GM12874 (cell line): ENCODE data around the gene GNG7.

Source experiments
- TF ChIP-seq, protein P1 (sequence below): IDR thresholded peaks from 2 replicates; pipeline ENCODE4 v1.5.1; 2011; ENCODE audit warnings: low read depth, mild to moderate bottlenecking, control low read depth, low read length, moderate library complexity; ENCODE audit not compliant: insufficient read depth

GNG7 gene

GRCh38 chr19:2659856-2660432 lies 42.5 kb downstream of the GNG7 start:
- TF ChIP-seq, protein P1, sequence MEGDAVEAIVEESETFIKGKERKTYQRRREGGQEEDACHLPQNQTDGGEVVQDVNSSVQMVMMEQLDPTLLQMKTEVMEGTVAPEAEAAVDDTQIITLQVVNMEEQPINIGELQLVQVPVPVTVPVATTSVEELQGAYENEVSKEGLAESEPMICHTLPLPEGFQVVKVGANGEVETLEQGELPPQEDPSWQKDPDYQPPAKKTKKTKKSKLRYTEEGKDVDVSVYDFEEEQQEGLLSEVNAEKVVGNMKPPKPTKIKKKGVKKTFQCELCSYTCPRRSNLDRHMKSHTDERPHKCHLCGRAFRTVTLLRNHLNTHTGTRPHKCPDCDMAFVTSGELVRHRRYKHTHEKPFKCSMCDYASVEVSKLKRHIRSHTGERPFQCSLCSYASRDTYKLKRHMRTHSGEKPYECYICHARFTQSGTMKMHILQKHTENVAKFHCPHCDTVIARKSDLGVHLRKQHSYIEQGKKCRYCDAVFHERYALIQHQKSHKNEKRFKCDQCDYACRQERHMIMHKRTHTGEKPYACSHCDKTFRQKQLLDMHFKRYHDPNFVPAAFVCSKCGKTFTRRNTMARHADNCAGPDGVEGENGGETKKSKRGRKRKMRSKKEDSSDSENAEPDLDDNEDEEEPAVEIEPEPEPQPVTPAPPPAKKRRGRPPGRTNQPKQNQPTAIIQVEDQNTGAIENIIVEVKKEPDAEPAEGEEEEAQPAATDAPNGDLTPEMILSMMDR: no peak

GRCh38 chr19:2656533-2656932 lies 46.0 kb downstream of the GNG7 start:
- TF ChIP-seq, protein P1: no peak

- TF ChIP-seq, protein P1: no peak
These were observed 48.5 kb downstream of the GNG7 start for GRCh38 chr19:2653710-2654707.

GRCh38 chr19:2653218-2653617 lies 49.3 kb downstream of the GNG7 start:
- TF ChIP-seq, protein P1: no peak

DNA sequence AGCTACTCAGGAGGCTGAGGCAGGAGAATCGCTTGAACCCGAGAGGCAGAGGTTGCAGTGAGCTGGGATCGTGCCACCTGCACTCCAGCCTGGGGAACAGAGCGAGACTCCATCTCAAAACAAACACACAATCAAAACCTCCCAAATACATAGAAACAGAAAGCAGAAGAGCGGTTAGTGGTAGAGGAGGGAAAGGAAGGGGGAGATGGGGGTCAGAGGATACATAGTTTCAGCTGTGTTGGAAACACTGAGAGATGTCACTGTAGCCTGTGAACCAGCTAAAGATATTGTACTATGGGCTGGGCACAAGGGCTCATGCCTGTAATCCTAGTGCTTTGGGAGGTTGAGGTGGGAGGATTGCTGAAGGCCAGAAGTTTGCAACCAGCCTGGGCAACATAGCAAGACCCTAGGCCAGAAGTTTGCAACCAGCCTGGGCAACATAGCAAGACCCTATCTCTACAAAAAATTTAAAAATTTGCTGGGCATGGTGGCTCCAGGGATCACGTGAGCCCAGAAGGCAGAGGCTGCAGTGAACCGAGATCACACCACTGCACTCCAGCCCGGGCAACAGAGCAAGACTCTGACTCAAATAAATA lies 49.9 kb downstream of the GNG7 start:
- TF ChIP-seq, protein P1: no peak

GRCh38 chr19:2650515-2650914 lies 52.0 kb downstream of the GNG7 start:
- TF ChIP-seq, protein P1: no peak

DNA sequence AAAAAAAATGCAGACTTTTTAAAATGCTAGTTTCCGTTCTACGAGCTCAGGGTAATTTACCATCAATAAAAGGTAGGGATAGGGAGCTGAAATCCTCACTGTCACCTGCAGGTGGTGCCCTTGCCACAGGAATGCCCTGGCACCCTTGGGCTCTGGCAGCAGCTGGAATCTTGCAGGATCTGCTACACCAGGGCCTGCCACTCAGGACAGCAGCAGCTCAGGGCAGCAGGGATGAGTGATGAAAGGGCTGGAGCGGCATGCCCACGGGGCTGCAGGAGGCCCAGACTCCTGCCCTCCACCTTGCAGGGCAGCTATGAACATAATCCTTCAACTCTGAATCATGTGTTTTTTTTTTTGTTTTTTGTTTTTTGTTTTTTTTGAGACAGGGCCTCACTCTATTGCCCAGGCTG lies 54.0 kb downstream of the GNG7 start:
- TF ChIP-seq, protein P1: peak; percentile 77
